ENCODE measurements around the gene DLGAP3.

Gene DLGAP3

GRCh38 chr1:34816332-34816731 lies 113.1 kb downstream of the DLGAP3 start:
- TF ChIP-seq TAF1 (IDR thresholded peaks at IDR 0.05; ENCODE audit: borderline replicate concordance, low read depth, low read length): no peak
- no peak for TF ChIP-seq POLR2AphosphoS5 (IDR thresholded peaks at IDR 0.05; ENCODE audit: low read depth, low read length)
- no peak for TF ChIP-seq POLR2A (IDR thresholded peaks at IDR 0.05; ENCODE audit: low read depth, low read length)
- DNase-seq (ENCODE audit: insufficient read length) (no peak), FAIRE-seq (no peak)
